ENCODE results near the gene MRPL18. TPM values are rescaled to one million over a fixed set of nuclear protein-coding genes. Genes with fewer than 3 reads are reported as not detected.

MRPL18 gene
- total and polyA plus RNA-seq, 9 of the 15 experiments (the other 6 are each of a cell fraction or from before 2014, with no cell fraction given), result 149 to 456 (median 196) TPM

- POLR2A ChIA-PET, result interaction anchor here (0.5 to 2.2 kb wide), 4 partner anchors 8 to 38 kb away, joined by 3 to 10 read pairs (median 5); partner anchors contain the start of genes ACAT2, TCP1 and WTAP
- Histone ChIP-seq H4K20me1 (replicated peaks; ENCODE audit: control insufficient read depth, insufficient read depth, low read length) (no peaks in the 10 kb centered on the region), H3K27me3 (ENCODE audit: control insufficient read depth in 2 of 2, insufficient read depth in 2 of 2, low read length in 2 of 2) (no peaks in the 10 kb centered on the region), H3K4me3 (no peak overlapping the region), H3K9me3 (replicated peaks; ENCODE audit: control insufficient read depth, insufficient read depth, low read depth, low read length) (no peaks in the 10 kb centered on the region), H3K4me2 (ENCODE audit: insufficient read depth, low read length) (no peak overlapping the region), H3K27ac (ENCODE audit: extremely low read depth, low read depth, low read length) (no peak overlapping the region), H3K4me1 (replicated peaks in 1 of 2; ENCODE audit: control insufficient read depth in 2 of 2, insufficient read depth in 2 of 2, low read length in 2 of 2) (no peaks in the 10 kb centered on the region), H3K9ac (ENCODE audit: insufficient read depth in 1 of 2, low read depth in 2 of 2, low read length in 2 of 2) (no peak overlapping the region), H3K36me3 (ENCODE audit: control insufficient read depth, insufficient read depth, low read length) (peaks cover 98% of the 10 kb centered on the region), H2AFZ (ENCODE audit: low read depth, low read length) (no peak overlapping the region), H3K79me2 (ENCODE audit: control insufficient read depth, insufficient read depth, low read length) (peaks cover 11% of the 10 kb centered on the region; the same call in 2 of the 3 replicates), H3K9me1 (ENCODE audit: control insufficient read depth, insufficient read depth, low read length) (no peaks in the 10 kb centered on the region)
- ATAC-seq (no peak), FAIRE-seq (no peak), DNase-seq (ENCODE audit: extremely low read depth in 1 of 4, low spot score in 3 of 4) (no peak)
- CTCF ChIA-PET (ENCODE audit: low intra/inter-chr PET ratio), result no interaction called here
- in situ Hi-C loops (cut with MboI) (no loop called here), intact Hi-C loops (cut with micrococcal nuclease) (no loop called here)
- TF ChIP-seq POLR2AphosphoS5 (IDR thresholded peaks at IDR 0.05; ENCODE audit: control insufficient read depth, insufficient read depth, low read depth, low read length) (0 out of 2 replicates have a peak, but pooled peaks have one; percentile 22), ZBTB40 (IDR thresholded peaks at IDR 0.05) (peak; percentile 69), ZBTB40 (CRISPR knock-in tag; IDR thresholded peaks at IDR 0.05) (no peak), NFIC (IDR thresholded peaks at IDR 0.05) (no peak)
- WGBS (ENCODE audit: insufficient coverage, low coverage, missing lambda C conversion rate), result 93% methylated on average over 3 of the region's 3 CpGs
- no TSS peak for BruUV-seq (replicated peaks)
These were observed 38.8 kb upstream of the MRPL18 start for GRCh38 chr6:159751448-159751847.

Measured in K562 (cell line).